Stimulated activated CD4-positive, alpha-beta T cell treated with anti-CD3 and anti-CD28 coated beads, TNF-alpha, amount 100 ng/mL, for 1 hour (primary cell): ENCODE measurements around the gene GNAO1.

Experiments used
- DNase-seq, 3 donors: peaks; one replicate each; pipeline ENCODE4 v3.0.0-alpha.2; 2020; ENCODE audit warnings: low read depth in 3 of 3, low spot score in 1 of 3

The GNAO1 gene

GRCh38 chr16:56197192-56197992, 6.1 kb downstream of the GNAO1 start:
- DNase-seq, result no peak

- no peak for DNase-seq
Observed at GRCh38 chr16:56198006-56198754, 6.9 kb downstream of the GNAO1 start.

GRCh38 chr16:56198755-56199114, 7.4 kb downstream of the GNAO1 start:
- DNase-seq, result no peak

- DNase-seq, result no peak
Observed at GRCh38 chr16:56199164-56199563, 7.9 kb downstream of the GNAO1 start.

GRCh38 chr16:56201030-56201429, 9.7 kb downstream of the GNAO1 start:
- DNase-seq, result no peak

GRCh38 chr16:56202036-56202435, 10.7 kb downstream of the GNAO1 start:
- DNase-seq, result no peak

GRCh38 chr16:56203052-56203451, 11.8 kb downstream of the GNAO1 start:
- DNase-seq, result no peak

- no peak for DNase-seq
Observed at GRCh38 chr16:56204816-56205215, 13.5 kb downstream of the GNAO1 start.

- DNase-seq, result no peak
Observed at GRCh38 chr16:56206951-56207350, 15.7 kb downstream of the GNAO1 start.

GRCh38 chr16:56207421-56207820, 16.1 kb downstream of the GNAO1 start:
- no peak for DNase-seq

- DNase-seq, result no peak
Observed at GRCh38 chr16:56211435-56211981, 20.2 kb downstream of the GNAO1 start.

GRCh38 chr16:56212144-56212543, 20.9 kb downstream of the GNAO1 start:
- DNase-seq, result no peak

- no peak for DNase-seq
Observed at GRCh38 chr16:56221995-56222394, 30.7 kb downstream of the GNAO1 start.

GRCh38 chr16:56222474-56222997, 31.2 kb downstream of the GNAO1 start:
- DNase-seq, result no peak

GRCh38 chr16:56225017-56225742, 33.9 kb downstream of the GNAO1 start:
- DNase-seq, result no peak

GRCh38 chr16:56226187-56226586, 34.9 kb downstream of the GNAO1 start:
- DNase-seq, result no peak

- DNase-seq, result no peak
Observed at GRCh38 chr16:56226845-56227525, 35.7 kb downstream of the GNAO1 start.

- no peak for DNase-seq
Observed at GRCh38 chr16:56227936-56228335, 36.6 kb downstream of the GNAO1 start.

GRCh38 chr16:56228476-56228875, 37.2 kb downstream of the GNAO1 start:
- DNase-seq, result no peak

- no peak for DNase-seq
Observed at GRCh38 chr16:56233795-56234566, 42.7 kb downstream of the GNAO1 start.
